HG02763 (cell line): Measurements from ENCODE around the gene VTN.

Experiments used
- ATAC-seq: cut with Tn5 transposase; IDR thresholded peaks from one replicate; pipeline ENCODE4 v1.9.1; 2021; ENCODE audit warnings: mild to moderate bottlenecking, moderate library complexity; ENCODE audit not compliant: unreplicated experiment

VTN gene

GRCh38 chr17:28396635-28397239 is 26.6 kb upstream of the VTN start:
- no peak for ATAC-seq

GRCh38 chr17:28395968-28396367 is 25.9 kb upstream of the VTN start:
- ATAC-seq: no peak

GRCh38 chr17:28395426-28395825 is 25.3 kb upstream of the VTN start:
- no peak for ATAC-seq

GRCh38 chr17:28394337-28395116 is 24.4 kb upstream of the VTN start:
- no peak for ATAC-seq

GRCh38 chr17:28392491-28392890 is 22.4 kb upstream of the VTN start:
- no peak for ATAC-seq

GRCh38 chr17:28391401-28391800 is 21.3 kb upstream of the VTN start:
- no peak for ATAC-seq

GRCh38 chr17:28390984-28391383 is 20.9 kb upstream of the VTN start:
- ATAC-seq: no peak

- ATAC-seq: no peak
These were observed 20.5 kb upstream of the VTN start for GRCh38 chr17:28390563-28390962.

GRCh38 chr17:28390141-28390540 is 20.0 kb upstream of the VTN start:
- ATAC-seq: no peak

- no peak for ATAC-seq
These were observed 18.0 kb upstream of the VTN start for GRCh38 chr17:28388106-28388505.

- no peak for ATAC-seq
These were observed 16.3 kb upstream of the VTN start for GRCh38 chr17:28386391-28386790.

GRCh38 chr17:28385406-28385805 is 15.3 kb upstream of the VTN start:
- no peak for ATAC-seq

GRCh38 chr17:28385037-28385400 is 14.9 kb upstream of the VTN start:
- peak; percentile 19 for ATAC-seq

- peak; percentile 68 for ATAC-seq
These were observed 14.4 kb upstream of the VTN start for GRCh38 chr17:28384281-28385036.

GRCh38 chr17:28381141-28381825 is 11.2 kb upstream of the VTN start:
- no peak for ATAC-seq

- no peak for ATAC-seq
These were observed 10.0 kb upstream of the VTN start for GRCh38 chr17:28379814-28380801.

GRCh38 chr17:28372945-28373274 is 2.8 kb upstream of the VTN start:
- ATAC-seq: no peak

- peak; percentile 1 for ATAC-seq
These were observed 2.3 kb upstream of the VTN start for GRCh38 chr17:28372203-28372944.
